ENCODE data around the gene CEP126.

DNA sequence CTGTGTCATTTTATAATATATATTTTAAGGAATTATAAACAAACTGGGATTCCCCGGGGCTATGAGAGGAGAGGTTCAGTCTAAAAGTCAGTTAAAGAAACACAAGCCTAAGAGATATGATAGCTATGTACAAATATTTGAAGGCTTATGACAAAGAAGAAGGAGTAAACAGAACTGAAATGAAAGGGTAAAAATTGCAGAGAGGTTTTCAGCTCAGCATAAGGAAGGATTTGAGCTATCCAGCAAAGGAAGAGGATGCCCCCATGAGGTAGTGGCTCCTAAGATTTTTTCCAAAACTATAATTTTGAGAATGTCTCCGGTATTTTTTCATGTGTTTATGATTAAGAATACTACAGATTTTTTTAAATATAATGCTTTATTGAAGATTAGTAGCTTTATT lies 59.4 kb downstream of the CEP126 start:
- TF ChIP-seq, protein P1, sequence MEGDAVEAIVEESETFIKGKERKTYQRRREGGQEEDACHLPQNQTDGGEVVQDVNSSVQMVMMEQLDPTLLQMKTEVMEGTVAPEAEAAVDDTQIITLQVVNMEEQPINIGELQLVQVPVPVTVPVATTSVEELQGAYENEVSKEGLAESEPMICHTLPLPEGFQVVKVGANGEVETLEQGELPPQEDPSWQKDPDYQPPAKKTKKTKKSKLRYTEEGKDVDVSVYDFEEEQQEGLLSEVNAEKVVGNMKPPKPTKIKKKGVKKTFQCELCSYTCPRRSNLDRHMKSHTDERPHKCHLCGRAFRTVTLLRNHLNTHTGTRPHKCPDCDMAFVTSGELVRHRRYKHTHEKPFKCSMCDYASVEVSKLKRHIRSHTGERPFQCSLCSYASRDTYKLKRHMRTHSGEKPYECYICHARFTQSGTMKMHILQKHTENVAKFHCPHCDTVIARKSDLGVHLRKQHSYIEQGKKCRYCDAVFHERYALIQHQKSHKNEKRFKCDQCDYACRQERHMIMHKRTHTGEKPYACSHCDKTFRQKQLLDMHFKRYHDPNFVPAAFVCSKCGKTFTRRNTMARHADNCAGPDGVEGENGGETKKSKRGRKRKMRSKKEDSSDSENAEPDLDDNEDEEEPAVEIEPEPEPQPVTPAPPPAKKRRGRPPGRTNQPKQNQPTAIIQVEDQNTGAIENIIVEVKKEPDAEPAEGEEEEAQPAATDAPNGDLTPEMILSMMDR (conservative IDR thresholded peaks at IDR 0.05 in 1 of 2, IDR thresholded peaks at IDR 0.05 in 1 of 2; ENCODE audit: low read depth in 1 of 2, low read length in 2 of 2), result peak; percentile 28 to 47
- TF ChIP-seq EZH2 (IDR thresholded peaks at IDR 0.05; ENCODE audit: low read length, missing control alignments), result no peak
